Measurements from ENCODE around the gene ARHGAP18. TPM values are rescaled to one million over a fixed set of nuclear protein-coding genes. Genes with fewer than 3 reads are reported as not detected.

ARHGAP18 gene
- total and polyA plus RNA-seq, 10 of the 15 experiments (the other 5 are each of a cell fraction or from before 2014, with no cell fraction given), result 18.2 to 52.2 (median 31.7) TPM

DNA sequence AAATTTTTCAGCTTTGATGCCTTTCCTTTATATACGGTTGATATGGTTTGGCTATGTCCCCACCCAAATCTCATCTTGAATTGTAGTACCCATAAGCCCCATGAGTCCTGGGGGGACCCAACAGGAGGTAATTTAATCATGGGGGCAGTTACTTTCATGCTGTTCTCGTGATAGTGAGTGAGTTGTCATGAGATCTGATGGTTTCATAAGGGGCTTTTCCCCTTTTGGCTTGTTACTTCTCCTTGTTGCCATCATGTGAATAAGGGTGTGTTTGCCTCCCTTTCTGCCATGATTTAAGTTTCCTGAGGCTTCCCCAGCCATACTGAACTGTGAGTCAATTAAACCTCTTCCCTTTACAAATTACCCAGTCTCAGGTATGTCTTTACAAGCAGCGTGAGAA lies 66.8 kb downstream of the ARHGAP18 start (continued):
- TF ChIP-seq, protein P1, sequence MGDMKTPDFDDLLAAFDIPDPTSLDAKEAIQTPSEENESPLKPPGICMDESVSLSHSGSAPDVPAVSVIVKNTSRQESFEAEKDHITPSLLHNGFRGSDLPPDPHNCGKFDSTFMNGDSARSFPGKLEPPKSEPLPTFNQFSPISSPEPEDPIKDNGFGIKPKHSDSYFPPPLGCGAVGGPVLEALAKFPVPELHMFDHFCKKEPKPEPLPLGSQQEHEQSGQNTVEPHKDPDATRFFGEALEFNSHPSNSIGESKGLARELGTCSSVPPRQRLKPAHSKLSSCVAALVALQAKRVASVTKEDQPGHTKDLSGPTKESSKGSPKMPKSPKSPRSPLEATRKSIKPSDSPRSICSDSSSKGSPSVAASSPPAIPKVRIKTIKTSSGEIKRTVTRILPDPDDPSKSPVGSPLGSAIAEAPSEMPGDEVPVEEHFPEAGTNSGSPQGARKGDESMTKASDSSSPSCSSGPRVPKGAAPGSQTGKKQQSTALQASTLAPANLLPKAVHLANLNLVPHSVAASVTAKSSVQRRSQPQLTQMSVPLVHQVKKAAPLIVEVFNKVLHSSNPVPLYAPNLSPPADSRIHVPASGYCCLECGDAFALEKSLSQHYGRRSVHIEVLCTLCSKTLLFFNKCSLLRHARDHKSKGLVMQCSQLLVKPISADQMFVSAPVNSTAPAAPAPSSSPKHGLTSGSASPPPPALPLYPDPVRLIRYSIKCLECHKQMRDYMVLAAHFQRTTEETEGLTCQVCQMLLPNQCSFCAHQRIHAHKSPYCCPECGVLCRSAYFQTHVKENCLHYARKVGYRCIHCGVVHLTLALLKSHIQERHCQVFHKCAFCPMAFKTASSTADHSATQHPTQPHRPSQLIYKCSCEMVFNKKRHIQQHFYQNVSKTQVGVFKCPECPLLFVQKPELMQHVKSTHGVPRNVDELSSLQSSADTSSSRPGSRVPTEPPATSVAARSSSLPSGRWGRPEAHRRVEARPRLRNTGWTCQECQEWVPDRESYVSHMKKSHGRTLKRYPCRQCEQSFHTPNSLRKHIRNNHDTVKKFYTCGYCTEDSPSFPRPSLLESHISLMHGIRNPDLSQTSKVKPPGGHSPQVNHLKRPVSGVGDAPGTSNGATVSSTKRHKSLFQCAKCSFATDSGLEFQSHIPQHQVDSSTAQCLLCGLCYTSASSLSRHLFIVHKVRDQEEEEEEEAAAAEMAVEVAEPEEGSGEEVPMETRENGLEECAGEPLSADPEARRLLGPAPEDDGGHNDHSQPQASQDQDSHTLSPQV (IDR thresholded peaks at IDR 0.05), result no peak
- TF ChIP-seq ZNF274 (IDR thresholded peaks at IDR 0.05; ENCODE audit: insufficient read depth, insufficient read length), result no peak
- TF ChIP-seq MXI1 (IDR thresholded peaks at IDR 0.05; ENCODE audit: low read depth, low read length), result no peak

DNA sequence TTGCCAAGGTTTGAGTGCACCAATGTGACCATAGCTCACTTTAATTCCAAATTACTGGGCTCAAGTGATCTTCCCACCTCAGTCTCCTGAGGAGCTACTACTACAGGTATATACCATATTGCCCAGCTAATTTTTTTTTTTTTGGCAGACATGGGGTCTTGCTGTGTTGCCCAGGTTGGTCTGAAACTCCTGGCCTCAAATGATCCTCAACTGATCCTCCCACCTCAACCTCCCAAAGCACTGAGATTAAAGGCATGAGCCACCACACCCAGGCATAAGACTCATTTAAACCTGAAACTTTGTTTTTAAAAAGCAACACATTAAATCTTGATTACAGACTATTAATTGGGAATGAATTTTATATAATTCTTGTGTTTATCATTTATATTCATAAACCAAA lies 67.7 kb downstream of the ARHGAP18 start:
- Histone ChIP-seq H3K4me3 (no peak overlapping the region), H3K4me1 (ENCODE audit: control insufficient read depth, insufficient read depth, low read length) (peaks cover 28% of the 10 kb centered on the region), H2AFZ (ENCODE audit: control insufficient read depth, low read depth, low read length) (no peak overlapping the region), H3K27ac (ENCODE audit: control insufficient read depth, insufficient read depth) (no peak overlapping the region), H3K27me3 (replicated peaks in 1 of 2; ENCODE audit: control insufficient read depth in 2 of 2, insufficient read depth in 2 of 2, low read length in 1 of 2) (no peaks in the 10 kb centered on the region), H3K79me2 (ENCODE audit: control insufficient read depth, insufficient read depth, low read length) (peaks cover 26% of the 10 kb centered on the region), H3K9ac (ENCODE audit: control insufficient read depth, insufficient read depth, low read length) (no peak overlapping the region), H3K9me3 (replicated peaks; ENCODE audit: control insufficient read depth, insufficient read depth, low read length) (peaks cover 4% of the 10 kb centered on the region), H4K20me1 (ENCODE audit: control insufficient read depth, insufficient read depth) (no peaks in the 10 kb centered on the region), H3K4me2 (ENCODE audit: control insufficient read depth, insufficient read depth) (no peak overlapping the region), H3K36me3 (ENCODE audit: control insufficient read depth in 2 of 2, insufficient read depth in 2 of 2, low read length in 1 of 2) (peaks cover 0 to 6% of the 10 kb centered on the region in 2 experiments; a peak in 3 of 4 replicates)
- CTCF ChIA-PET, result interaction anchor here (0.6 to 3.3 kb wide), 7 partner anchors 9 to 122 kb away, joined by 3 to 13 read pairs (median 3); no protein-coding TSS in a partner anchor
- POLR2A ChIA-PET, result interaction anchor here (0.5 to 1.1 kb wide), 5 partner anchors 11 to 238 kb away, joined by 3 to 4 read pairs (median 3); partner anchors contain the start of gene ARHGAP18
- intact Hi-C loops (cut with micrococcal nuclease; ENCODE audit: unreplicated experiment), result no loop called here
- FAIRE-seq (no peak), ATAC-seq (no peak), DNase-seq (ENCODE audit: low read depth, low spot score) (no peak)
- BruUV-seq (replicated peaks), result no TSS peak
- SMC1A ChIA-PET (ENCODE audit: uncharacterized antibody, unreplicated experiment), result interaction anchor here (0.6 to 5.2 kb wide), 13 partner anchors 8 to 1142 kb away, joined by 3 to 29 read pairs (median 4); partner anchors contain the start of gene ARHGAP18
- in situ Hi-C loops (cut with MboI), result no loop called here
- RAD21 ChIA-PET (ENCODE audit: unreplicated experiment), result interaction anchor here (1.5 to 4.6 kb wide), 3 partner anchors 20 to 66 kb away, joined by 4 to 24 read pairs (median 8); no protein-coding TSS in a partner anchor
- no peak for TF ChIP-seq ATF7 (IDR thresholded peaks at IDR 0.05; ENCODE audit: low read depth)
- TF ChIP-seq, protein P2, sequence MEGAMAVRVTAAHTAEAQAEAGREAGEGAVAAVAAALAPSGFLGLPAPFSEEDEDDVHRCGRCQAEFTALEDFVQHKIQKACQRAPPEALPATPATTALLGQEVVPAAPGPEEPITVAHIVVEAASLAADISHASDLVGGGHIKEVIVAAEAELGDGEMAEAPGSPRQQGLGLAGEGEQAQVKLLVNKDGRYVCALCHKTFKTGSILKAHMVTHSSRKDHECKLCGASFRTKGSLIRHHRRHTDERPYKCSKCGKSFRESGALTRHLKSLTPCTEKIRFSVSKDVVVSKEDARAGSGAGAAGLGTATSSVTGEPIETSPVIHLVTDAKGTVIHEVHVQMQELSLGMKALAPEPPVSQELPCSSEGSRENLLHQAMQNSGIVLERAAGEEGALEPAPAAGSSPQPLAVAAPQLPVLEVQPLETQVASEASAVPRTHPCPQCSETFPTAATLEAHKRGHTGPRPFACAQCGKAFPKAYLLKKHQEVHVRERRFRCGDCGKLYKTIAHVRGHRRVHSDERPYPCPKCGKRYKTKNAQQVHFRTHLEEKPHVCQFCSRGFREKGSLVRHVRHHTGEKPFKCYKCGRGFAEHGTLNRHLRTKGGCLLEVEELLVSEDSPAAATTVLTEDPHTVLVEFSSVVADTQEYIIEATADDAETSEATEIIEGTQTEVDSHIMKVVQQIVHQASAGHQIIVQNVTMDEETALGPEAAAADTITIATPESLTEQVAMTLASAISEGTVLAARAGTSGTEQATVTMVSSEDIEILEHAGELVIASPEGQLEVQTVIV (IDR thresholded peaks at IDR 0.05; ENCODE audit: borderline replicate concordance, partially characterized antibody), result no peak
- no peak for TF ChIP-seq SMAD5 (IDR thresholded peaks at IDR 0.05; ENCODE audit: low read depth)
- no peak for TF ChIP-seq ZNF217 (IDR thresholded peaks at IDR 0.05)
- TF ChIP-seq, protein P3, sequence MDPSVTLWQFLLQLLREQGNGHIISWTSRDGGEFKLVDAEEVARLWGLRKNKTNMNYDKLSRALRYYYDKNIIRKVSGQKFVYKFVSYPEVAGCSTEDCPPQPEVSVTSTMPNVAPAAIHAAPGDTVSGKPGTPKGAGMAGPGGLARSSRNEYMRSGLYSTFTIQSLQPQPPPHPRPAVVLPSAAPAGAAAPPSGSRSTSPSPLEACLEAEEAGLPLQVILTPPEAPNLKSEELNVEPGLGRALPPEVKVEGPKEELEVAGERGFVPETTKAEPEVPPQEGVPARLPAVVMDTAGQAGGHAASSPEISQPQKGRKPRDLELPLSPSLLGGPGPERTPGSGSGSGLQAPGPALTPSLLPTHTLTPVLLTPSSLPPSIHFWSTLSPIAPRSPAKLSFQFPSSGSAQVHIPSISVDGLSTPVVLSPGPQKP (IDR thresholded peaks at IDR 0.05; ENCODE audit: low read depth, low read length), result no peak
- TF ChIP-seq, protein P4, sequence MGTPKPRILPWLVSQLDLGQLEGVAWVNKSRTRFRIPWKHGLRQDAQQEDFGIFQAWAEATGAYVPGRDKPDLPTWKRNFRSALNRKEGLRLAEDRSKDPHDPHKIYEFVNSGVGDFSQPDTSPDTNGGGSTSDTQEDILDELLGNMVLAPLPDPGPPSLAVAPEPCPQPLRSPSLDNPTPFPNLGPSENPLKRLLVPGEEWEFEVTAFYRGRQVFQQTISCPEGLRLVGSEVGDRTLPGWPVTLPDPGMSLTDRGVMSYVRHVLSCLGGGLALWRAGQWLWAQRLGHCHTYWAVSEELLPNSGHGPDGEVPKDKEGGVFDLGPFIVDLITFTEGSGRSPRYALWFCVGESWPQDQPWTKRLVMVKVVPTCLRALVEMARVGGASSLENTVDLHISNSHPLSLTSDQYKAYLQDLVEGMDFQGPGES (IDR thresholded peaks at IDR 0.05), result no peak
- TF ChIP-seq SUZ12 (IDR thresholded peaks at IDR 0.05; ENCODE audit: unreplicated experiment), result no peak
- TF ChIP-seq ZNF207 (IDR thresholded peaks at IDR 0.05; ENCODE audit: borderline replicate concordance), result no peak
- no peak for TF ChIP-seq MTA3 (IDR thresholded peaks at IDR 0.05; ENCODE audit: borderline replicate concordance, low read length)
- TF ChIP-seq EGR1 (IDR thresholded peaks at IDR 0.05; ENCODE audit: borderline replicate concordance in 1 of 2, low read depth in 2 of 2, low read length in 2 of 2), result no peak
- no peak for TF ChIP-seq CBX3 (IDR thresholded peaks at IDR 0.05; ENCODE audit: borderline replicate concordance, low read depth)
- TF ChIP-seq SREBF2 (IDR thresholded peaks at IDR 0.05; ENCODE audit: low read length), result no peak

All from GM12878 (cell line).